ENCODE results near the gene LRBA. TPM values are rescaled to one million over a fixed set of nuclear protein-coding genes. Genes with fewer than 3 reads are reported as not detected.
"Not testable (repeated sequence)": the region's sequence is repeated elsewhere in the genome, so short reads cannot be mapped to it uniquely, and the experiment has no call there.

Gene LRBA
- total RNA-seq, 6 experiments from 2014 or later: 13.6 to 17.6 (median 15.0) TPM

- Mint-ChIP-seq H3K27me3 (ENCODE audit: insufficient read depth) (no peaks in the 10 kb centered on the region; the same call in 1 of the 2 replicates), H3K4me1 (ENCODE audit: low read depth) (peaks cover 21% of the 10 kb centered on the region), H3K4me3 (no peak overlapping the region), H3K36me3 (ENCODE audit: low read depth) (no peaks in the 10 kb centered on the region), H3K9me3 (no peaks in the 10 kb centered on the region), H3K27ac (no peak overlapping the region)
- no peak for DNase-seq
- TF ChIP-seq CTCF (IDR thresholded peaks at IDR 0.05): no peak
These were observed 14.5 kb upstream of the LRBA start for GRCh38 chr4:151029537-151029936.

- H3K36me3 Mint-ChIP-seq (ENCODE audit: low read depth); H3K9me3 Mint-ChIP-seq; H3K27me3 Mint-ChIP-seq (ENCODE audit: insufficient read depth); DNase-seq; H3K4me3 Mint-ChIP-seq; H3K27ac Mint-ChIP-seq: not testable (repeated sequence)
- peaks cover 21% of the 10 kb centered on the region for H3K4me1 Mint-ChIP-seq (ENCODE audit: low read depth)
These were observed 13.9 kb upstream of the LRBA start for GRCh38 chr4:151029006-151029405.

- Mint-ChIP-seq H3K27me3 (ENCODE audit: insufficient read depth) (no peaks in the 10 kb centered on the region; the same call in 1 of the 2 replicates), H3K27ac (no peak overlapping the region), H3K9me3 (no peaks in the 10 kb centered on the region), H3K4me3 (no peak overlapping the region), H3K36me3 (ENCODE audit: low read depth) (no peaks in the 10 kb centered on the region), H3K4me1 (ENCODE audit: low read depth) (peaks cover 8% of the 10 kb centered on the region)
- no peak for TF ChIP-seq CTCF (IDR thresholded peaks at IDR 0.05)
- no peak for DNase-seq
These were observed 10.7 kb upstream of the LRBA start for GRCh38 chr4:151025759-151026158.

GRCh38 chr4:151022586-151022985 is 7.5 kb upstream of the LRBA start:
- no peak overlapping the region for H3K4me3 Mint-ChIP-seq
- no peaks in the 10 kb centered on the region for H3K36me3 Mint-ChIP-seq (ENCODE audit: low read depth)
- H3K27ac Mint-ChIP-seq: no peak overlapping the region
- no peaks in the 10 kb centered on the region for H3K4me1 Mint-ChIP-seq (ENCODE audit: low read depth)
- TF ChIP-seq CTCF (IDR thresholded peaks at IDR 0.05): no peak
- no peak for DNase-seq
- no peaks in the 10 kb centered on the region; the same call in 1 of the 2 replicates for H3K27me3 Mint-ChIP-seq (ENCODE audit: insufficient read depth)
- H3K9me3 Mint-ChIP-seq: no peaks in the 10 kb centered on the region

GRCh38 chr4:151021637-151022334 is 6.7 kb upstream of the LRBA start:
- Mint-ChIP-seq H3K27ac (no peak overlapping the region), H3K4me1 (ENCODE audit: low read depth) (no peaks in the 10 kb centered on the region), H3K27me3 (ENCODE audit: insufficient read depth) (peaks cover 1% of the 10 kb centered on the region; the same call in 1 of the 2 replicates), H3K9me3 (no peaks in the 10 kb centered on the region), H3K4me3 (no peak overlapping the region), H3K36me3 (ENCODE audit: low read depth) (no peaks in the 10 kb centered on the region)
- DNase-seq: no peak
- TF ChIP-seq CTCF (IDR thresholded peaks at IDR 0.05): no peak

- DNase-seq: peak; percentile 37
- peak overlapping the region; percentile 99 for H3K4me3 Mint-ChIP-seq
- H3K36me3 Mint-ChIP-seq (ENCODE audit: low read depth): no peaks in the 10 kb centered on the region
- TF ChIP-seq CTCF (IDR thresholded peaks at IDR 0.05): no peak
- H3K27ac Mint-ChIP-seq: peak overlapping the region; percentile 81
- H3K4me1 Mint-ChIP-seq (ENCODE audit: low read depth): peaks cover 26% of the 10 kb centered on the region
- peaks cover 1% of the 10 kb centered on the region; the same call in 1 of the 2 replicates for H3K27me3 Mint-ChIP-seq (ENCODE audit: insufficient read depth)
- H3K9me3 Mint-ChIP-seq: no peaks in the 10 kb centered on the region
These were observed 619 bp upstream of the LRBA start for GRCh38 chr4:151015459-151016347.

All from HFFc6 (cell line).